ENCODE data around the gene GRM7. TPM values are rescaled to one million over a fixed set of nuclear protein-coding genes. Genes with fewer than 3 reads are reported as not detected.

GRM7 gene
- total RNA-seq, 1 experiment from 2014 or later = 0.27 TPM

GRCh38 chr3:6965881-6966280 lies 105.0 kb downstream of the GRM7 start:
- no peak for DNase-seq (ENCODE audit: low read depth)

- no peak for DNase-seq (ENCODE audit: low read depth)
Measured at GRCh38 chr3:6971933-6972332, 111.0 kb downstream of the GRM7 start.

GRCh38 chr3:6985848-6986247 lies 124.9 kb downstream of the GRM7 start:
- no peak for DNase-seq (ENCODE audit: low read depth)

- peak; percentile 17 for DNase-seq (ENCODE audit: low read depth)
Measured at GRCh38 chr3:6989608-6990291, 128.8 kb downstream of the GRM7 start.

- DNase-seq (ENCODE audit: low read depth) = peak; percentile 21
Measured at GRCh38 chr3:6994081-6994668, 133.3 kb downstream of the GRM7 start.

GRCh38 chr3:7000501-7000900 lies 139.6 kb downstream of the GRM7 start:
- DNase-seq (ENCODE audit: low read depth) = peak; percentile 14

- no peak for DNase-seq (ENCODE audit: low read depth)
Measured at GRCh38 chr3:7001370-7001769, 140.5 kb downstream of the GRM7 start.

GRCh38 chr3:7015683-7016440 lies 154.9 kb downstream of the GRM7 start:
- no peak for DNase-seq (ENCODE audit: low read depth)

- peak; percentile 7 for DNase-seq (ENCODE audit: low read depth)
Measured at GRCh38 chr3:7025581-7026300, 164.8 kb downstream of the GRM7 start.

GRCh38 chr3:7029562-7029961 lies 168.6 kb downstream of the GRM7 start:
- no peak for DNase-seq (ENCODE audit: low read depth)

GRCh38 chr3:7038394-7038793 lies 177.5 kb downstream of the GRM7 start:
- no peak for DNase-seq (ENCODE audit: low read depth)

GRCh38 chr3:7062714-7063113 lies 201.8 kb downstream of the GRM7 start:
- no peak for DNase-seq (ENCODE audit: low read depth)

GRCh38 chr3:7070461-7070860 lies 209.5 kb downstream of the GRM7 start:
- DNase-seq (ENCODE audit: low read depth) = no peak

- no peak for DNase-seq (ENCODE audit: low read depth)
Measured at GRCh38 chr3:7074217-7074616, 213.3 kb downstream of the GRM7 start.

- no peak for DNase-seq (ENCODE audit: low read depth)
Measured at GRCh38 chr3:7075117-7075516, 214.2 kb downstream of the GRM7 start.

- no peak for DNase-seq (ENCODE audit: low read depth)
Measured at GRCh38 chr3:7075901-7076300, 215.0 kb downstream of the GRM7 start.

- DNase-seq (ENCODE audit: low read depth) = no peak
Measured at GRCh38 chr3:7082244-7082643, 221.3 kb downstream of the GRM7 start.

GRCh38 chr3:7086417-7086816 lies 225.5 kb downstream of the GRM7 start:
- DNase-seq (ENCODE audit: low read depth) = no peak

GRCh38 chr3:7095116-7095515 lies 234.2 kb downstream of the GRM7 start:
- no peak for DNase-seq (ENCODE audit: low read depth)

- no peak for DNase-seq (ENCODE audit: low read depth)
Measured at GRCh38 chr3:7100136-7100535, 239.2 kb downstream of the GRM7 start.

GRCh38 chr3:7106635-7107034 lies 245.7 kb downstream of the GRM7 start:
- no peak for DNase-seq (ENCODE audit: low read depth)

GRCh38 chr3:7112523-7113056 lies 251.7 kb downstream of the GRM7 start:
- peak; percentile 58 for DNase-seq (ENCODE audit: low read depth)

Data from HT1080 (cell line).